ENCODE measurements around the gene LHX6. TPM values are rescaled to one million over a fixed set of nuclear protein-coding genes. Genes with fewer than 3 reads are reported as not detected.

LHX6 gene
- total RNA-seq, 1 donor from 2014 or later, result 4.4 TPM

DNA sequence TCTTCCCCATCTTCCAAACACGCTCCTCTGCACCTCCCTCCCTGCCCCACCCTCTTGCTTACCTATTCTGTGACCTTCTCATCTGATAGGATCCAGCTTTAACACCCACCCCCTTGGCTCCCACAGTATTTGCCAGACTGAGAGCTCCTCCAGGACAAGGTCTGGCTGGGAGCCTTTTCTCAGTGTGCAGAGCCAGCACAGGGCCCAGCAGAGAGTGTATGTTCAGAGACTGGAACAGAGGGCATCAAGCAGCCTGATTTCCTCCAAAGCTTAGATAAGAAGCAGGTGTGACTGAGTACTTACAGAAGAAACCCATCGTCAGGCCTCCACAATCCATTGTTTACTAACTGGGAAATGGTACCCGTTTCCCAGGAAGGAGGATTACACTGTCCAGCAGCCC lies 26.6 kb downstream of the LHX6 start:
- H3K4me1 ChIP-seq, result peaks cover 12% of the 10 kb centered on the region
- peaks cover 9% of the 10 kb centered on the region for H3K27me3 ChIP-seq (ENCODE audit: low read depth)
- TF ChIP-seq, protein P1, sequence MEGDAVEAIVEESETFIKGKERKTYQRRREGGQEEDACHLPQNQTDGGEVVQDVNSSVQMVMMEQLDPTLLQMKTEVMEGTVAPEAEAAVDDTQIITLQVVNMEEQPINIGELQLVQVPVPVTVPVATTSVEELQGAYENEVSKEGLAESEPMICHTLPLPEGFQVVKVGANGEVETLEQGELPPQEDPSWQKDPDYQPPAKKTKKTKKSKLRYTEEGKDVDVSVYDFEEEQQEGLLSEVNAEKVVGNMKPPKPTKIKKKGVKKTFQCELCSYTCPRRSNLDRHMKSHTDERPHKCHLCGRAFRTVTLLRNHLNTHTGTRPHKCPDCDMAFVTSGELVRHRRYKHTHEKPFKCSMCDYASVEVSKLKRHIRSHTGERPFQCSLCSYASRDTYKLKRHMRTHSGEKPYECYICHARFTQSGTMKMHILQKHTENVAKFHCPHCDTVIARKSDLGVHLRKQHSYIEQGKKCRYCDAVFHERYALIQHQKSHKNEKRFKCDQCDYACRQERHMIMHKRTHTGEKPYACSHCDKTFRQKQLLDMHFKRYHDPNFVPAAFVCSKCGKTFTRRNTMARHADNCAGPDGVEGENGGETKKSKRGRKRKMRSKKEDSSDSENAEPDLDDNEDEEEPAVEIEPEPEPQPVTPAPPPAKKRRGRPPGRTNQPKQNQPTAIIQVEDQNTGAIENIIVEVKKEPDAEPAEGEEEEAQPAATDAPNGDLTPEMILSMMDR (IDR thresholded peaks at IDR 0.05; ENCODE audit: borderline replicate concordance), result no peak
- H3K4me3 ChIP-seq, result no peak overlapping the region
- intact Hi-C loops (cut with micrococcal nuclease), result no loop called here
- H3K36me3 ChIP-seq, result no peaks in the 10 kb centered on the region
- no peak overlapping the region for H3K27ac ChIP-seq (replicated peaks)
- DNase-seq, result no peak
- no peaks in the 10 kb centered on the region for H3K9me3 ChIP-seq (replicated peaks)

DNA sequence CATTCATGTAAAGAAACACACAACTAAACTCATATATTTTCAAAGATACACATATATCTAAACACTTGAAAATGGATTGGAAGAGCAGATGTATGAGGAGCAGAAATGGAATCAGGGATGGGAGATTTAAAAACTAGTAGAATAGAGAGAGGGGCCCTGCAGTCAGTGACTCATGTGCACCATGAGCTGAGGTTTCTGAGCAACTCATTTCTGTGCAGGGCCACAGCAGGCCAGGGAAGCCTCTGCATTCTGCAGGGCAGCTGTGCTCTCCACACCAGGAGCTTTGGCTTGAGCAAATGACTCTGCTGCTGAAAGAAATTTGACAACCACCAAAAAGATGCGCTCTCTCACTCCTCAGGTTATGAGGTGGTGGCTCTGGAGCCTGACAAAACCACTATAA lies 27.1 kb downstream of the LHX6 start:
- intact Hi-C loops (cut with micrococcal nuclease), result no loop called here
- Histone ChIP-seq H3K27me3 (ENCODE audit: low read depth) (peaks cover 11% of the 10 kb centered on the region), H3K27ac (replicated peaks) (no peak overlapping the region), H3K36me3 (no peaks in the 10 kb centered on the region), H3K4me3 (no peak overlapping the region), H3K9me3 (replicated peaks) (no peaks in the 10 kb centered on the region), H3K4me1 (peaks cover 12% of the 10 kb centered on the region)
- TF ChIP-seq, protein P1 (IDR thresholded peaks at IDR 0.05; ENCODE audit: borderline replicate concordance), result no peak
- DNase-seq, result no peak

DNA sequence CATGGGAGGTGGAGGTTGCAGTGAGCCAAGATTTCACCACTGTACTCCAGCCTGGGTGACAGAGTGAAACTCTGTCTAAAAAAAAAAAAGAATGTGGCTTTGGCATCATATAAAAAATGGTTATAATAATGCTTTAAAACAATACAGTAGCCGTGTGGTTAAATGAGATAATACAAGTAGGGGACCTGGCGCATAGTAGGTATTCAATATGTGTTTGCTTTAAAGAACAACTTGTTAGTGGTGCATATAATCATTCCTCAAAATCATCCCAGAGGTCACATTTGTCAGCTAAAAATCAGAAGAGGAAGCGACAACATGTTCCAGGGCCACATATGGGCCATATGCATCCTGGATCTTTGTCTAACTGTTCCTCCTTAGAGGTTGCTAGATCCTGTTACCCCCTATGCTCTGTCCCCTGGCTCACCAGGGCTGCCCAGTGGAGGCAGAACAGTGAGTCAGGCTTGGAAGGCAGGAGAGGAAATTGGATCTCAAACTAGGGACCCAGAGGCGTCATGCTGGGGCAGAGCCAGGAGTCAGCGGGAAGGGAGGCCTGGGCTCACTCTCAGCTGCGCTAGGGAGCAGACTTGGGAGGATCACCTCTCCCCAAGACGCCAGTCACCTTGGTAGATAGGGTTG lies 27.7 kb downstream of the LHX6 start:
- peaks cover 11% of the 10 kb centered on the region for H3K27me3 ChIP-seq (ENCODE audit: low read depth)
- peaks cover 12% of the 10 kb centered on the region for H3K4me1 ChIP-seq
- DNase-seq, result no peak
- H3K9me3 ChIP-seq (replicated peaks), result no peaks in the 10 kb centered on the region
- no peak overlapping the region for H3K27ac ChIP-seq (replicated peaks)
- intact Hi-C loops (cut with micrococcal nuclease), result no loop called here
- no peak overlapping the region for H3K4me3 ChIP-seq
- TF ChIP-seq, protein P1 (IDR thresholded peaks at IDR 0.05; ENCODE audit: borderline replicate concordance), result no peak
- no peaks in the 10 kb centered on the region for H3K36me3 ChIP-seq

DNA sequence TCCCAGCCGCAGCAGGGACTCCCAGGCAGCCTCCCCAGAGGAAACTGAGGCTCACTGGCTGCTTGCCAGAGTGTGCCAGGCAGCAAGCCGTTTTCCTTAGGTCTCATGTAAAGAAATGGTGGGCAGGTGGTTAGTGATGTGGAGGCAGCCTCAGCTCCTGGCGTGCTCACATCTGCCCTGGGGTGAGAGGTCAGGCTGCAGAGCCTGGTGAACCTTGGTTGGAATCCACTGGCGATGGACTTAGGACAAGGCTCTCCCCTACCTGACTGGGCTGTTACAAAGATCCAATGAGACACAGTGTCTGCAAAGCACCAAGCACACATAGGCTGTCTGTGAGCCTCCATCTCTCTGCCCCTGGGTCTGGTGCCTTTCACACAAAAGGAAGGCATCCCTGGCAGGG lies 30.9 kb downstream of the LHX6 start:
- intact Hi-C loops (cut with micrococcal nuclease), result no loop called here
- no peak for DNase-seq
- no peak overlapping the region for H3K4me3 ChIP-seq
- H3K27me3 ChIP-seq (ENCODE audit: low read depth), result peaks cover 25% of the 10 kb centered on the region
- no peak overlapping the region for H3K27ac ChIP-seq (replicated peaks)
- H3K4me1 ChIP-seq, result peaks cover 12% of the 10 kb centered on the region
- H3K9me3 ChIP-seq (replicated peaks), result no peaks in the 10 kb centered on the region
- no peaks in the 10 kb centered on the region for H3K36me3 ChIP-seq
- TF ChIP-seq, protein P1 (IDR thresholded peaks at IDR 0.05; ENCODE audit: borderline replicate concordance), result no peak

DNA sequence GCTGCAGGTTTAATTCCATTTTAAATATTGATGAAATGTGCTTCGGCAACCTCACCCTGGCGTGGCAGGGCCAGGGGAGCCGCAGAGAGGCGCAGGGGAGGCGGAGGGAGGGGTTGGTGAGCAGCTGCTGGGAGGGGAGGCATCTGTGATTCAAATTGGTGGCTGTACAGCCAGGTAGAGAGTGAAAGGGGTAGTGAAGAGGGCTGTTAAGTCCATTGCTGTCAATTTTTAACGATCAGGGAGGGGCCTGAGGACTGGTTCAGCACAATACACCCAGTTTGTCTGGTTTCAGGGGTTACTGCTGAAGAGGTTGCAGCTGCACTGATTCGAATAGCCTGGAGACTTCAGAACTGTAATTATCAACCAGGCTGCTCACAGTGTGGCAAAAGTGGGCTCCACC lies 31.3 kb downstream of the LHX6 start:
- no peak for DNase-seq
- TF ChIP-seq, protein P1 (IDR thresholded peaks at IDR 0.05; ENCODE audit: borderline replicate concordance), result no peak
- Histone ChIP-seq H3K4me1 (peaks cover 12% of the 10 kb centered on the region), H3K36me3 (no peaks in the 10 kb centered on the region), H3K9me3 (replicated peaks) (no peaks in the 10 kb centered on the region), H3K4me3 (no peak overlapping the region), H3K27ac (replicated peaks) (no peak overlapping the region), H3K27me3 (ENCODE audit: low read depth) (peaks cover 25% of the 10 kb centered on the region)
- intact Hi-C loops (cut with micrococcal nuclease), result no loop called here

Data from left ventricle myocardium inferior (tissue), 1 donor.